H9 (cell line): ENCODE data around the gene COL4A1. TPM values are rescaled to one million over a fixed set of nuclear protein-coding genes. Genes with fewer than 3 reads are reported as not detected.

Source experiments
- DNase-seq: peaks from one replicate; pipeline ENCODE4 v3.0.0-alpha.2; 2017
- H2AFZ ChIP-seq: one replicate; pipeline ENCODE4 v1.6.1; 2013; ENCODE audit warnings: mild to moderate bottlenecking, low read length, control low read depth, moderate library complexity
- H2AK5ac ChIP-seq: 2 replicates; pipeline ENCODE4 v1.6.1; 2013; ENCODE audit warnings: low read length, control low read depth, mixed read lengths; ENCODE audit not compliant: insufficient read length
- H2BK120ac ChIP-seq: one replicate; pipeline ENCODE4 v1.6.1; 2013; ENCODE audit warnings: low read depth, mild to moderate bottlenecking, low read length, control low read depth, inconsistent platforms; ENCODE audit not compliant: poor library complexity, severe bottlenecking
- H2BK12ac ChIP-seq: 2 replicates; pipeline ENCODE4 v1.6.1; 2013; ENCODE audit warnings: low read length, control low read depth, mixed read lengths, low read depth; ENCODE audit not compliant: insufficient read length
- H2BK15ac ChIP-seq: 2 replicates; pipeline ENCODE4 v1.6.1; 2013; ENCODE audit warnings: low read depth, low read length, control low read depth
- H2BK20ac ChIP-seq: one replicate; pipeline ENCODE4 v1.6.1; 2013; ENCODE audit warnings: low read depth, mild to moderate bottlenecking, low read length, control low read depth, inconsistent platforms; ENCODE audit not compliant: poor library complexity, severe bottlenecking
- H2BK5ac ChIP-seq: 2 replicates; pipeline ENCODE4 v1.6.1; 2013; ENCODE audit warnings: low read length, control low read depth, mixed read lengths; ENCODE audit not compliant: insufficient read length
- H3K14ac ChIP-seq: 2 replicates; pipeline ENCODE4 v1.6.1; 2013; ENCODE audit warnings: low read length, control low read depth; ENCODE audit not compliant: insufficient read depth
- H3K18ac ChIP-seq: 2 replicates; pipeline ENCODE4 v1.6.1; 2013; ENCODE audit warnings: low read depth, mild to moderate bottlenecking, mixed read lengths, low read length, control low read depth; ENCODE audit not compliant: insufficient read length
- H3K23ac ChIP-seq: 2 replicates; pipeline ENCODE4 v1.6.1; 2013; ENCODE audit warnings: low read length, control low read depth, mixed read lengths, low read depth; ENCODE audit not compliant: insufficient read length
- H3K23me2 ChIP-seq: 2 replicates; pipeline ENCODE4 v1.6.1; 2013; ENCODE audit warnings: low read depth, mild to moderate bottlenecking, mixed read lengths, low read length, control low read depth; ENCODE audit not compliant: insufficient read length, poor library complexity, severe bottlenecking
- H3K27ac ChIP-seq: 2 replicates; pipeline ENCODE4 v1.5.1; 2013; ENCODE audit warnings: low read length, control low read depth, mixed read lengths, low read depth; ENCODE audit not compliant: insufficient read length
- H3K27me3 ChIP-seq: 2 replicates; pipeline ENCODE4 v1.6.1; 2013; ENCODE audit warnings: low read length, control low read depth, inconsistent platforms; ENCODE audit not compliant: insufficient read depth
- H3K4ac ChIP-seq: 2 replicates; pipeline ENCODE4 v1.6.1; 2013; ENCODE audit warnings: low read depth, mild to moderate bottlenecking, control low read depth, inconsistent platforms, low read length, moderate library complexity
- H3K4me1 ChIP-seq: 2 replicates; pipeline ENCODE4 v1.6.1; 2013; ENCODE audit warnings: low read length, control low read depth, inconsistent platforms; ENCODE audit not compliant: insufficient read depth
- H3K4me2 ChIP-seq: 2 replicates; pipeline ENCODE4 v1.6.1; 2013; ENCODE audit warnings: low read length, control low read depth, mixed read lengths; ENCODE audit not compliant: insufficient read length, insufficient read depth
- H3K56ac ChIP-seq: 2 replicates; pipeline ENCODE4 v1.6.1; 2013; ENCODE audit warnings: low read depth, mild to moderate bottlenecking, mixed read lengths, low read length, control low read depth; ENCODE audit not compliant: insufficient read length
- H3K79me1 ChIP-seq: 2 replicates; pipeline ENCODE4 v1.6.1; 2013; ENCODE audit warnings: low read depth, mild to moderate bottlenecking, moderate library complexity, low read length, control low read depth, inconsistent platforms; ENCODE audit not compliant: insufficient read depth, poor library complexity, severe bottlenecking
- H3K79me2 ChIP-seq: 2 replicates; pipeline ENCODE4 v1.6.1; 2013; ENCODE audit warnings: low read length, control low read depth, inconsistent platforms; ENCODE audit not compliant: insufficient read depth
- H3K9ac ChIP-seq: 2 replicates; pipeline ENCODE4 v1.6.1; 2013; ENCODE audit warnings: low read length, control low read depth, mixed read lengths; ENCODE audit not compliant: insufficient read length; ENCODE audit errors: extremely low read depth
- H3K9me3 ChIP-seq: one replicate; pipeline ENCODE4 v1.6.1; 2013; ENCODE audit warnings: low read depth, low read length, inconsistent platforms; ENCODE audit not compliant: control insufficient read depth
- H3T11ph ChIP-seq: one replicate; pipeline ENCODE4 v1.6.1; 2013; ENCODE audit warnings: mild to moderate bottlenecking, low read length, control low read depth, inconsistent platforms
- H4K20me1 ChIP-seq: one replicate; pipeline ENCODE4 v1.6.1; 2013; ENCODE audit not compliant: control insufficient read depth, insufficient read length, insufficient read depth
- H4K5ac ChIP-seq: 2 replicates; pipeline ENCODE4 v1.6.1; 2013; ENCODE audit warnings: low read depth, mild to moderate bottlenecking, mixed read lengths, low read length, control low read depth; ENCODE audit not compliant: insufficient read length
- H4K8ac ChIP-seq: replicated peaks from 2 replicates; pipeline ENCODE4 v1.6.1; 2013; ENCODE audit warnings: low read length, control low read depth, mixed read lengths, low read depth; ENCODE audit not compliant: insufficient read length
- H4K91ac ChIP-seq: 2 replicates; pipeline ENCODE4 v1.6.1; 2013; ENCODE audit warnings: low read depth, mild to moderate bottlenecking, moderate library complexity, mixed read lengths, low read length, control low read depth; ENCODE audit not compliant: insufficient read length
- H3K27ac Mint-ChIP-seq, 3 experiments: 2 replicates in 2 of 3; 3 replicates in 1 of 3; pipeline ENCODE4 v1.8.0; 2020 to 2021; ENCODE audit warnings: mixed read lengths in 3 of 3, mild to moderate bottlenecking in 1 of 3, moderate library complexity in 1 of 3
- H3K27me3 Mint-ChIP-seq: 2 replicates; pipeline ENCODE4 v1.8.0; 2021; ENCODE audit warnings: low read depth, mild to moderate bottlenecking, moderate library complexity, mixed read lengths
- H3K36me3 Mint-ChIP-seq, 3 experiments: 2 replicates in 2 of 3; 3 replicates in 1 of 3; pipeline ENCODE4 v1.8.0; 2020 to 2021; ENCODE audit warnings: low read depth in 3 of 3, mixed read lengths in 3 of 3; ENCODE audit not compliant: insufficient read depth in 1 of 3
- H3K4me1 Mint-ChIP-seq, 2 experiments: 2 replicates each; pipeline ENCODE4 v1.8.0; 2020; ENCODE audit warnings: mixed read lengths in 2 of 2
- H3K4me3 Mint-ChIP-seq, 2 experiments: 2 replicates in 1 of 2; 3 replicates in 1 of 2; pipeline ENCODE4 v1.8.0; 2020 to 2021; ENCODE audit warnings: mild to moderate bottlenecking in 2 of 2, mixed read lengths in 2 of 2, moderate library complexity in 1 of 2
- H3K9me3 Mint-ChIP-seq, 2 experiments: 2 replicates in 1 of 2; 3 replicates in 1 of 2; pipeline ENCODE4 v1.8.0; 2020; ENCODE audit warnings: mild to moderate bottlenecking in 2 of 2, mixed read lengths in 2 of 2, moderate library complexity in 1 of 2
- CTCF ChIP-seq: fragments of 200-600 bp; sonication (generic); conservative IDR thresholded peaks from 3 replicates; pipeline ENCODE4 v1.8.0; 2021; ENCODE audit warnings: antibody characterized with exemption, mild to moderate bottlenecking
- WGBS: extraction: QIAGEN DNeasy Blood & Tissue Kit; methylation state at CpG from one replicate; pipeline ENCODE4 v1.1.7; 2013; ENCODE audit warnings: missing lambda C conversion rate, low lambda C conversion rate, mixed read lengths; ENCODE audit not compliant: insufficient read length; ENCODE audit errors: extremely low coverage; 5-methylcytosine and 5-hydroxymethylcytosine counted together
- total RNA-seq: library from RNA; stranded (reverse); gene quantifications from 2 replicates; pipeline ENCODE4 v1.2.1, GENCODE V29; 2021

Gene COL4A1
- total RNA-seq, 1 experiment from 2014 or later = 73.1 TPM

- Histone ChIP-seq H4K91ac (no peak overlapping the region), H4K8ac (no peak overlapping the region), H3K9ac (no peak overlapping the region), H3K4me2 (no peak overlapping the region), H2BK12ac (no peak overlapping the region), H2BK120ac (no peak overlapping the region), H3K27me3 (no peaks in the 10 kb centered on the region), H2BK20ac (no peak overlapping the region), H4K20me1 (no peaks in the 10 kb centered on the region), H3T11ph (no peak overlapping the region), H3K79me2 (no peaks in the 10 kb centered on the region), H3K14ac (no peak overlapping the region), H3K23me2 (no peaks in the 10 kb centered on the region), H4K5ac (no peak overlapping the region), H3K4ac (no peak overlapping the region), H3K4me1 (peaks cover 2% of the 10 kb centered on the region; the same call in 1 of the 2 replicates), H3K56ac (no peak overlapping the region), H2BK5ac (no peak overlapping the region), H3K18ac (no peak overlapping the region), H3K27ac (no peak overlapping the region), H3K9me3 (no peaks in the 10 kb centered on the region), H3K23ac (no peak overlapping the region), H2AFZ (no peak overlapping the region), H2AK5ac (no peak overlapping the region), H3K79me1 (no peaks in the 10 kb centered on the region), H2BK15ac (no peak overlapping the region)
- Mint-ChIP-seq H3K4me1 (peaks cover 10% of the 10 kb centered on the region in 2 experiments; a peak in 3 of 4 replicates), H3K36me3 (peaks cover 14 to 29% (median 16%) of the 10 kb centered on the region in 3 experiments; a peak in 6 of 7 replicates), H3K27ac (no peak overlapping the region; a peak in 1 of 7 replicates), H3K27me3 (no peaks in the 10 kb centered on the region; the same call in 1 of the 2 replicates), H3K4me3 (no peak overlapping the region), H3K9me3 (no peaks in the 10 kb centered on the region)
- no CpG with 5 or more reads among the region's 7 CpGs for WGBS
- no peak for DNase-seq
- no peak for TF ChIP-seq CTCF
These were observed 123.0 kb downstream of the COL4A1 start for GRCh38 chr13:110183910-110184309.
